Adrenal gland (tissue), 12 donors: ENCODE measurements around the gene TSHR. TPM values are rescaled to one million over a fixed set of nuclear protein-coding genes. Genes with fewer than 3 reads are reported as not detected.

Experiments used
- DNase-seq, 7 donors: peaks; one replicate each; pipeline ENCODE4 v3.0.0-alpha.2; 2019 to 2020
- H3K27ac ChIP-seq, 5 donors: fragments of 200-600 bp; sonication (generic) in 4 of 5; 1 replicate in 3 of 5; 2 replicates in 2 of 5; pipeline versions ENCODE4 v1.5.1 to v1.8.0; 2016 to 2020; ENCODE audit warnings: mild to moderate bottlenecking in 1 of 5
- H3K27me3 ChIP-seq: fragments of 200-600 bp; 2 replicates; pipeline ENCODE4 v1.8.0; 2021
- H3K36me3 ChIP-seq, 2 donors: fragments of 200-600 bp; replicated peaks in 1 of 2; 1 replicate in 1 of 2; 2 replicates in 1 of 2; pipeline versions ENCODE4 v1.5.1 to v1.8.0; 2018 to 2022
- H3K4me1 ChIP-seq, 2 donors: fragments of 200-600 bp; replicated peaks in 1 of 2; 1 replicate in 1 of 2; 2 replicates in 1 of 2; pipeline versions ENCODE4 v1.5.1 to v1.8.0; 2018 to 2021
- H3K4me3 ChIP-seq, 4 donors: fragments of 200-600 bp; sonication (generic) in 3 of 4; one replicate each; pipeline ENCODE4 v1.5.1; 2016 to 2018
- H3K9me3 ChIP-seq, 3 donors: fragments of 200-600 bp; sonication (generic) in 1 of 3; replicated peaks in 1 of 3; 1 replicate in 2 of 3; 2 replicates in 1 of 3; pipeline versions ENCODE4 v1.5.1 to v1.8.0; 2016 to 2021
- CTCF ChIP-seq, 6 experiments: fragments of 450-650 bp in 4 of 6; fragments of 200-600 bp in 2 of 6; sonication (generic) in 1 of 6; IDR thresholded peaks; 1 replicate in 5 of 6; 2 replicates in 1 of 6; pipeline versions ENCODE4 v1.5.1 to v1.8.0; 2016 to 2021; ENCODE audit warnings: antibody characterized with exemption in 6 of 6, mild to moderate bottlenecking in 2 of 6, moderate library complexity in 1 of 6
- POLR2A ChIP-seq, 2 donors: fragments of 450-650 bp; IDR thresholded peaks; one replicate each; pipeline ENCODE4 v1.6.1; 2017; ENCODE audit warnings: antibody characterized with exemption in 2 of 2, mild to moderate bottlenecking in 2 of 2, moderate library complexity in 1 of 2
- WGBS, 4 donors: extraction: QIAGEN DNeasy Blood & Tissue Kit in 2 of 4; methylation state at CpG; one replicate each; pipeline versions ENCODE4 v1.1.5 to v1.1.7; 2013 to 2017; 5-methylcytosine and 5-hydroxymethylcytosine counted together
- intact Hi-C, 2 donors: fragments of 100-400 bp; cut with DNase I; formaldehyde crosslinking; loops; one replicate each; pipeline versions ENCODE4 v1.14.1 to v1.15.0; 2022 to 2023
- polyA plus RNA-seq, 3 donors: library from polyadenylated mRNA; stranded (reverse); fragments of 200-250 nt in 2 of 3; fragments of 350-450 nt in 1 of 3; fragmentation: Illumina TruSeq in 1 of 3; extraction: RNeasy Lipid Tissue Mini Kit (QIAGEN cat#74804) in 1 of 3; gene quantifications; one replicate each; pipeline ENCODE4 v1.2.3, GENCODE V29; 2013 to 2014
- total RNA-seq, 9 donors: library from RNA; depleted of rRNA in 4 of 9; stranded (reverse); fragments of >200 nt in 4 of 9; fragments of 120-200 nt in 1 of 9; fragmentation: NEBNext Ultra II Directional in 1 of 9; extraction: Animal tissue kit (Norgen Biotek cat#: 25700) in 1 of 9; gene quantifications; one replicate each; pipeline versions ENCODE4 v1.1.0 to v1.2.4, GENCODE V29; 2013 to 2023
- donor health status: healthy with polysubstance abuse.
- donor health status: Bipolar disorder and iron deficiency.
- donor health status: DM: yes; HTN: yes; CAD: no.
- donor health status: DM: no; HTN: no; CAD: no.
- donor health status: DM: no; HTN: no; CAD: no.
- donor health status: DM: yes; HTN: yes; CAD: no.

Gene TSHR
- total and polyA plus RNA-seq, 12 donors: 0.06 to 5.8 (median 0.68) TPM

- TF ChIP-seq POLR2A (IDR thresholded peaks at IDR 0.05) (no peak), CTCF (IDR thresholded peaks at IDR 0.05) (no peak)
- Histone ChIP-seq H3K27me3 (no peaks in the 10 kb centered on the region), H3K36me3 (no peaks in the 10 kb centered on the region), H3K4me1 (no peaks in the 10 kb centered on the region), H3K27ac (no peak overlapping the region), H3K9me3 (no peaks in the 10 kb centered on the region), H3K4me3 (no peak overlapping the region)
- no peak for DNase-seq
- intact Hi-C loops: no loop called here
These were observed 21.8 kb downstream of the TSHR start for GRCh38 chr14:80977221-80977620.

GRCh38 chr14:80978403-80978802 is 23.0 kb downstream of the TSHR start:
- no peak for DNase-seq
- H3K36me3 ChIP-seq: no peaks in the 10 kb centered on the region
- H3K4me1 ChIP-seq: no peaks in the 10 kb centered on the region
- WGBS, 4 donors: 51 to 77% (median 66%) methylated on average over 2 of the region's 2 CpGs
- no peaks in the 10 kb centered on the region for H3K9me3 ChIP-seq
- intact Hi-C loops: no loop called here
- H3K27ac ChIP-seq: no peak overlapping the region
- H3K4me3 ChIP-seq: no peak overlapping the region
- TF ChIP-seq CTCF (IDR thresholded peaks at IDR 0.05) (no peak), POLR2A (IDR thresholded peaks at IDR 0.05) (no peak)
- H3K27me3 ChIP-seq: no peaks in the 10 kb centered on the region

- Histone ChIP-seq H3K4me3 (no peak overlapping the region), H3K27ac (no peak overlapping the region), H3K36me3 (no peaks in the 10 kb centered on the region), H3K9me3 (no peaks in the 10 kb centered on the region), H3K4me1 (no peaks in the 10 kb centered on the region), H3K27me3 (no peaks in the 10 kb centered on the region)
- TF ChIP-seq CTCF (IDR thresholded peaks at IDR 0.05): no peak
- no peak for TF ChIP-seq POLR2A (IDR thresholded peaks at IDR 0.05)
- WGBS, 4 donors: 71 to 78% (median 72%) methylated on average over 2 of the region's 2 CpGs
- DNase-seq: no peak
- intact Hi-C loops: no loop called here
These were observed 24.5 kb downstream of the TSHR start for GRCh38 chr14:80979951-80980350.

- WGBS, 4 donors: 63 to 72% (median 70%) methylated on average over 3 of the region's 3 CpGs
- intact Hi-C loops: no loop called here
- no peak for TF ChIP-seq POLR2A (IDR thresholded peaks at IDR 0.05)
These were observed 25.7 kb downstream of the TSHR start for GRCh38 chr14:80981156-80981555.

GRCh38 chr14:80981673-80982072 is 26.3 kb downstream of the TSHR start:
- intact Hi-C loops: no loop called here
- no peak for DNase-seq
- H3K9me3 ChIP-seq: no peaks in the 10 kb centered on the region
- no peaks in the 10 kb centered on the region for H3K36me3 ChIP-seq
- no peaks in the 10 kb centered on the region for H3K4me1 ChIP-seq
- no peaks in the 10 kb centered on the region for H3K27me3 ChIP-seq
- WGBS, 4 donors: 87 to 95% (median 91%) methylated on average over 7 of the region's 7 CpGs
- TF ChIP-seq CTCF (IDR thresholded peaks at IDR 0.05) (no peak), POLR2A (IDR thresholded peaks at IDR 0.05) (no peak)
- H3K4me3 ChIP-seq: no peak overlapping the region
- H3K27ac ChIP-seq: no peak overlapping the region

More at GRCh38 chr14:80981156-80981555, 25.7 kb downstream of the TSHR start:
- no peaks in the 10 kb centered on the region for H3K27me3 ChIP-seq
- H3K4me1 ChIP-seq: no peaks in the 10 kb centered on the region
- no peaks in the 10 kb centered on the region for H3K36me3 ChIP-seq
- H3K27ac ChIP-seq: no peak overlapping the region
- no peaks in the 10 kb centered on the region for H3K9me3 ChIP-seq
- H3K4me3 ChIP-seq: no peak overlapping the region
- no peak for DNase-seq
